ENCODE measurements around the gene CNNM2. TPM values are rescaled to one million over a fixed set of nuclear protein-coding genes. Genes with fewer than 3 reads are reported as not detected.
A peak's percentile ranks its signal among the peaks of the same experiment; 100 is the strongest.

The CNNM2 gene
- polyA plus RNA-seq, 1 of the 3 experiments (the other 2 are of a cell fraction): 4.0 TPM

DNA sequence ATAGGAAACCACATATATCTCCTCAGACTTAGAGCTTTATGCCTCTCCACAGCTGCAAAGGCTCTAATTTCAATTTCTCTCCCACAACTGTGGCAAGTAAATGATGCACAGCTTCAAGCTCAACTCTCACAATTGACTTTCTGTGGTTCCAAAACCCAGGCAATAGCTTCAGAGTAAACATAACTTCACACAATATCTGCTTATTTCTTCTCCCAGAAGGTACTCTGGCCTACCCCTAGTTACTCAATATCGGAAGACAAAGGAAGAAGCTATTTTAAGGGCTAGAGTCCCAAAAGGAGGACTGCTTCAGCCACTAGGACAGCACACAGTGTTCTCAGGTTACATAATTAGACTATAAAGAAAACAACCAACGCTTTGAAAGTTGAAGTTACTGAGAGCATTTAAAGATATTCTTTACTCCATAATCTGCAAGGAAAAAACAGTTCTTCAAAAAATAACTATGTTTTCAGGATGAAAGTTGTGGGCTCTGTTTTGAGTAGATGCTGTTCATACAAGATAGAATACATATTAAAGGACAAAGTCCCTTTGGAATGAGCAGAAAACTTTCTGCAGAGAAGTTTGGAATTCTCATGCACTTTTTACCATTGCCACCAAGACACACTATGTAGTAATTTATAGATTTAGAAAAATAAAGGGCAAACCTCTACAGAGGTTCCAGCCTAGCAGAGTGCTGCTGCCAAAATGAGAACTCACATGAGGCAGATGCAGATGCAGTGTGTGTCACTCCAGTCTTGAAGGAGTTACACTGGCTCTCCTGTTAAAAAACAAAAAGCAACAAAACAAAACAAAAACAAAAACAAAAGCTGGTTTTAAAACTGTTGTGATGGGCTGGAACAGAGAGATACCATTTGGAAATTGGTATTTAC lies 193.2 kb downstream of the CNNM2 start:
- peaks cover 0 to 8% of the 10 kb centered on the region in 2 experiments; a peak in 1 of 4 replicates for H3K4me1 ChIP-seq (ENCODE audit: control insufficient read depth in 1 of 2, insufficient read depth in 2 of 2, low read depth in 1 of 2, low read length in 1 of 2)
- peaks cover 72% of the 10 kb centered on the region for H3K79me2 ChIP-seq (ENCODE audit: insufficient read depth)
- ChIA-PET POLR2A (no interaction called here), CTCF (interaction anchor here (1.0 to 1.4 kb wide), 2 partner anchors 13 to 210 kb away, joined by 3 to 4 read pairs; no protein-coding TSS in a partner anchor)
- H3K4me3 ChIP-seq (ENCODE audit: low read depth in 2 of 2, low read length in 1 of 2): no peak overlapping the region
- H3K27me3 ChIP-seq (ENCODE audit: insufficient read depth): no peaks in the 10 kb centered on the region
- no peaks in the 10 kb centered on the region for H3K9me3 ChIP-seq
- H3K36me3 ChIP-seq (replicated peaks in 1 of 2; ENCODE audit: control insufficient read depth in 1 of 2, insufficient read depth in 2 of 2, low read length in 1 of 2): peaks cover 6 to 28% of the 10 kb centered on the region in 2 experiments
- DNase-seq: no peak
- H3F3A ChIP-seq (replicated peaks; ENCODE audit: insufficient read depth): peaks cover 3% of the 10 kb centered on the region
- WGBS (ENCODE audit: low lambda C conversion rate): 92% methylated on average over 2 of the region's 2 CpGs
- peaks cover 3% of the 10 kb centered on the region; the same call in 1 of the 2 replicates for H4K20me1 ChIP-seq (ENCODE audit: insufficient read depth)
- 0 out of 4 replicates have a peak overlapping the region, but pooled peaks of 1 of the 2 experiments have one; percentile 16 for H3K27ac ChIP-seq (ENCODE audit: low read depth in 2 of 2, low read length in 1 of 2)
- peak overlapping the region; percentile 3; the same call in 1 of the 2 replicates for H3K4me2 ChIP-seq
- no peak overlapping the region for H2AFZ ChIP-seq (ENCODE audit: low read depth)
- no peaks in the 10 kb centered on the region for H3K9me2 ChIP-seq
- no peak overlapping the region for H3K9ac ChIP-seq
- TF ChIP-seq RFX5 (IDR thresholded peaks at IDR 0.05; ENCODE audit: low read length): no peak
- TF ChIP-seq NRF1 (IDR thresholded peaks at IDR 0.05; ENCODE audit: low read depth, low read length): no peak
- no peak for TF ChIP-seq POLR2AphosphoS5 (IDR thresholded peaks at IDR 0.05; ENCODE audit: low read depth, low read length)
- TF ChIP-seq, protein P1, sequence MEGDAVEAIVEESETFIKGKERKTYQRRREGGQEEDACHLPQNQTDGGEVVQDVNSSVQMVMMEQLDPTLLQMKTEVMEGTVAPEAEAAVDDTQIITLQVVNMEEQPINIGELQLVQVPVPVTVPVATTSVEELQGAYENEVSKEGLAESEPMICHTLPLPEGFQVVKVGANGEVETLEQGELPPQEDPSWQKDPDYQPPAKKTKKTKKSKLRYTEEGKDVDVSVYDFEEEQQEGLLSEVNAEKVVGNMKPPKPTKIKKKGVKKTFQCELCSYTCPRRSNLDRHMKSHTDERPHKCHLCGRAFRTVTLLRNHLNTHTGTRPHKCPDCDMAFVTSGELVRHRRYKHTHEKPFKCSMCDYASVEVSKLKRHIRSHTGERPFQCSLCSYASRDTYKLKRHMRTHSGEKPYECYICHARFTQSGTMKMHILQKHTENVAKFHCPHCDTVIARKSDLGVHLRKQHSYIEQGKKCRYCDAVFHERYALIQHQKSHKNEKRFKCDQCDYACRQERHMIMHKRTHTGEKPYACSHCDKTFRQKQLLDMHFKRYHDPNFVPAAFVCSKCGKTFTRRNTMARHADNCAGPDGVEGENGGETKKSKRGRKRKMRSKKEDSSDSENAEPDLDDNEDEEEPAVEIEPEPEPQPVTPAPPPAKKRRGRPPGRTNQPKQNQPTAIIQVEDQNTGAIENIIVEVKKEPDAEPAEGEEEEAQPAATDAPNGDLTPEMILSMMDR (IDR thresholded peaks at IDR 0.05): no peak
- TF ChIP-seq, protein P2, sequence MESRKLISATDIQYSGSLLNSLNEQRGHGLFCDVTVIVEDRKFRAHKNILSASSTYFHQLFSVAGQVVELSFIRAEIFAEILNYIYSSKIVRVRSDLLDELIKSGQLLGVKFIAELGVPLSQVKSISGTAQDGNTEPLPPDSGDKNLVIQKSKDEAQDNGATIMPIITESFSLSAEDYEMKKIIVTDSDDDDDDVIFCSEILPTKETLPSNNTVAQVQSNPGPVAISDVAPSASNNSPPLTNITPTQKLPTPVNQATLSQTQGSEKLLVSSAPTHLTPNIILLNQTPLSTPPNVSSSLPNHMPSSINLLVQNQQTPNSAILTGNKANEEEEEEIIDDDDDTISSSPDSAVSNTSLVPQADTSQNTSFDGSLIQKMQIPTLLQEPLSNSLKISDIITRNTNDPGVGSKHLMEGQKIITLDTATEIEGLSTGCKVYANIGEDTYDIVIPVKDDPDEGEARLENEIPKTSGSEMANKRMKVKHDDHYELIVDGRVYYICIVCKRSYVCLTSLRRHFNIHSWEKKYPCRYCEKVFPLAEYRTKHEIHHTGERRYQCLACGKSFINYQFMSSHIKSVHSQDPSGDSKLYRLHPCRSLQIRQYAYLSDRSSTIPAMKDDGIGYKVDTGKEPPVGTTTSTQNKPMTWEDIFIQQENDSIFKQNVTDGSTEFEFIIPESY (IDR thresholded peaks at IDR 0.05; ENCODE audit: borderline replicate concordance, low read depth): no peak
- TF ChIP-seq, protein P3, sequence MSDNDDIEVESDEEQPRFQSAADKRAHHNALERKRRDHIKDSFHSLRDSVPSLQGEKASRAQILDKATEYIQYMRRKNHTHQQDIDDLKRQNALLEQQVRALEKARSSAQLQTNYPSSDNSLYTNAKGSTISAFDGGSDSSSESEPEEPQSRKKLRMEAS (IDR thresholded peaks at IDR 0.05; ENCODE audit: low read depth): no peak
- no peak for TF ChIP-seq ELF1 (IDR thresholded peaks at IDR 0.05)
- no peak for TF ChIP-seq SIN3A (IDR thresholded peaks at IDR 0.05; ENCODE audit: borderline replicate concordance, low read depth, low read length)
- TF ChIP-seq, protein P4, sequence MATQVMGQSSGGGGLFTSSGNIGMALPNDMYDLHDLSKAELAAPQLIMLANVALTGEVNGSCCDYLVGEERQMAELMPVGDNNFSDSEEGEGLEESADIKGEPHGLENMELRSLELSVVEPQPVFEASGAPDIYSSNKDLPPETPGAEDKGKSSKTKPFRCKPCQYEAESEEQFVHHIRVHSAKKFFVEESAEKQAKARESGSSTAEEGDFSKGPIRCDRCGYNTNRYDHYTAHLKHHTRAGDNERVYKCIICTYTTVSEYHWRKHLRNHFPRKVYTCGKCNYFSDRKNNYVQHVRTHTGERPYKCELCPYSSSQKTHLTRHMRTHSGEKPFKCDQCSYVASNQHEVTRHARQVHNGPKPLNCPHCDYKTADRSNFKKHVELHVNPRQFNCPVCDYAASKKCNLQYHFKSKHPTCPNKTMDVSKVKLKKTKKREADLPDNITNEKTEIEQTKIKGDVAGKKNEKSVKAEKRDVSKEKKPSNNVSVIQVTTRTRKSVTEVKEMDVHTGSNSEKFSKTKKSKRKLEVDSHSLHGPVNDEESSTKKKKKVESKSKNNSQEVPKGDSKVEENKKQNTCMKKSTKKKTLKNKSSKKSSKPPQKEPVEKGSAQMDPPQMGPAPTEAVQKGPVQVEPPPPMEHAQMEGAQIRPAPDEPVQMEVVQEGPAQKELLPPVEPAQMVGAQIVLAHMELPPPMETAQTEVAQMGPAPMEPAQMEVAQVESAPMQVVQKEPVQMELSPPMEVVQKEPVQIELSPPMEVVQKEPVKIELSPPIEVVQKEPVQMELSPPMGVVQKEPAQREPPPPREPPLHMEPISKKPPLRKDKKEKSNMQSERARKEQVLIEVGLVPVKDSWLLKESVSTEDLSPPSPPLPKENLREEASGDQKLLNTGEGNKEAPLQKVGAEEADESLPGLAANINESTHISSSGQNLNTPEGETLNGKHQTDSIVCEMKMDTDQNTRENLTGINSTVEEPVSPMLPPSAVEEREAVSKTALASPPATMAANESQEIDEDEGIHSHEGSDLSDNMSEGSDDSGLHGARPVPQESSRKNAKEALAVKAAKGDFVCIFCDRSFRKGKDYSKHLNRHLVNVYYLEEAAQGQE (IDR thresholded peaks at IDR 0.05; ENCODE audit: low read depth, low read length): no peak
- no peak for TF ChIP-seq MXI1 (IDR thresholded peaks at IDR 0.05; ENCODE audit: low read depth, low read length)
- TF ChIP-seq YY1 (IDR thresholded peaks at IDR 0.05; ENCODE audit: low read depth): no peak
- no peak for TF ChIP-seq RXRA (IDR thresholded peaks at IDR 0.05; ENCODE audit: borderline replicate concordance, low read depth)
- no peak for TF ChIP-seq SMC3 (IDR thresholded peaks at IDR 0.05; ENCODE audit: low read depth, low read length)

Data from SK-N-SH (cell line).